Measurements from ENCODE around the gene UNC5C. TPM values are rescaled to one million over a fixed set of nuclear protein-coding genes. Genes with fewer than 3 reads are reported as not detected.

The UNC5C gene
- total RNA-seq = 10 to 100 TPM in 1 of 4 donors, 1 to 10 TPM in 3; 2.2 to 19.0 (median 2.5) TPM

DNA sequence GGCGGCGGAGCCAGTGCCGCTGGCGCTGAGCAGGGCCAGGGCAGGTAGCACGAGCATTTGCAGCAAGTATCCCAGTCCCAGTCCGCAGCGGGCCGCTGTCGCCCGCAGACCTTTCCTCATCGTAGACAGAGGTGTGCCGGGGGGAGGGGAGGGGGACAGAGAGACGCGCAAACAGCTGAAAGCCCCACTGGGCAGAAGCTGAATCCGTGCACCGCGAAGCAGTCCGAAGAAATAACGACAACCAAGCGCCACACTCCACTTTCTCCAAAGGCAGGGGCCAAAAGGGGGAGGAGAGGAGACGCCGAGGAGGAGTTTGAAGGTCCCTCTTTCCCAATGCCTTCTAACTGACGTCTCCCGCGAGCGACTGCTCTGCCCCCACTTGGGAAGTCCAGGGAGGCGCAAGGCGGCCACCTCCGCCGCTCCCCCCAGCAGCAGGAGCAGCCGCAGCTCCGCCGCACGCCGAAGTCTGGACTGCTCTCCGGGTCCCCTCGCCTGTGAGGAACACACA, at the start of gene UNC5C:
Gene UNC5C (minus strand): TSS at position 236 of the 508 bp plus-strand sequence.
- H3K36me3 ChIP-seq = no peaks in the 10 kb centered on the region
- no peaks in the 10 kb centered on the region for H3K4me1 ChIP-seq
- H3K27me3 ChIP-seq = no peaks in the 10 kb centered on the region
- no peaks in the 10 kb centered on the region for H3K9me3 ChIP-seq
- peak within 1 kb of the TSS; percentile 31 to 60 (median 48) for H3K4me3 ChIP-seq
- DNase-seq = peak in 1 of 3 donors; percentile 72
- TF ChIP-seq POLR2A (IDR thresholded peaks at IDR 0.05) = peak; percentile 13 to 30
- no peak for TF ChIP-seq CTCF (IDR thresholded peaks at IDR 0.05)
- H3K27ac ChIP-seq = peak within 1 kb of the TSS; percentile 60 to 90 (median 76)

DNA sequence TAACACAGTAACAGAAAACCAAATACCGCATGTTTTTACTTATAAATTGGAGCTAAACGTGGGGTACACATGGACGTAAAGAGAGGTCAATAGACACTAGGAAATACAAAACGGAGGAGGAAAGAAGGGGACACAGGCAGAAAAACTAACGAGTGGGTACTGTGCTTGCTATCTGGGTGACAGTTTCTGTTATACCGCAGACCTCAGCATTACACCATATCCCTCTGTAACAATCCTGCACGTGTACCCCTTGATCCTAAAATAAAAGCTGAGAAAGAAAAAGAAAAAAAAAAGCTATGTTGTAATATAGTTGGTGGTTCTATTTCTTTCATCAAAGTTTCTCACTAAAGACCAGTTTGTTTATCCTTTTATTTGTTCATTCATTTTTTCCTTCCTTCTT, 47.9 kb upstream of the UNC5C start:
- H3K27ac ChIP-seq = no peak overlapping the region
- no peaks in the 10 kb centered on the region for H3K9me3 ChIP-seq
- H3K36me3 ChIP-seq = no peaks in the 10 kb centered on the region
- no peak for DNase-seq
- no peaks in the 10 kb centered on the region for H3K27me3 ChIP-seq
- no peak overlapping the region for H3K4me3 ChIP-seq
- no peak for TF ChIP-seq POLR2A (IDR thresholded peaks at IDR 0.05)
- TF ChIP-seq CTCF (IDR thresholded peaks at IDR 0.05) = no peak
- no peaks in the 10 kb centered on the region for H3K4me1 ChIP-seq

DNA sequence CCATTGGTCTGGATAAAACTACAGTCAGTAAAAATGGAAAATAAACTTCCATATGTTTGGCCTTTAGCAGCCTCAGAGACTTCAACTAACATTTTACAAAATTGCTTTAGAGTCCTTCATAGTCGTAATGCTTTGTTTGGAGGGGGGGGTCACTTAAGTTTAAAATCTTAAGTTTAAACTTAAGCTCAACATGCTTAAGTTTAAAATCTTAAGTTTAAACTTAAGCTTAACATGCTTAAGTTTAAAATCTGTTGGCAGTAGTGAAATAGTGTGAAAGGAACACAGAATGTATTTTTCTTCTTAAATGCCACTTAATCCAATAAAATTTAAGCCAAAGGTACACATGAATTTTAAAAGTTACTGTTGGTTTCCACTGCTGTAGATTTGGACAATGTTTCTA, 45.9 kb upstream of the UNC5C start:
- Histone ChIP-seq H3K9me3 (no peaks in the 10 kb centered on the region), H3K4me3 (no peak overlapping the region), H3K27ac (no peak overlapping the region), H3K27me3 (no peaks in the 10 kb centered on the region), H3K4me1 (no peaks in the 10 kb centered on the region), H3K36me3 (no peaks in the 10 kb centered on the region)
- no peak for DNase-seq
- TF ChIP-seq CTCF (IDR thresholded peaks at IDR 0.05) = no peak
- TF ChIP-seq POLR2A (IDR thresholded peaks at IDR 0.05) = no peak

GRCh38 chr4:95594013-95594412, 45.2 kb upstream of the UNC5C start:
- no peaks in the 10 kb centered on the region for H3K4me1 ChIP-seq
- no peak for DNase-seq

DNA sequence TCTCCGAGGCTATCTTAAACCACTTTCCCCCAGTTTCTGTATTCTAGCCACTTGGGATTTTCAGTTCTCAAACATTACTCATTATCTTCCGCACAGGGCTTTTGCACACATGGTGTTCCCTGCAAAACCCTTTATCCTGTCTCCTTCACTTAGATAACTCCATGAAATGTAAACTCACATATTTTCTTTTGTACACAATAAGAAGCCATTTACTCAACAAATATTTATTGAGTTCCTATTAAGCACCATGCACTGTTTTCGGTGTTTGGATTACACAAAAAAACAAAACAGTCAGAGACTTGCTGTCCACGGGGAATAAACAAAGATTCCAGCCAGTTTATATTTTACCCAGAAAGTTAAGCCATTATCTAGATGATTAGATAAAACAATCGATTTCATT, 42.5 kb upstream of the UNC5C start:
- no peak for TF ChIP-seq CTCF (IDR thresholded peaks at IDR 0.05)
- TF ChIP-seq POLR2A (IDR thresholded peaks at IDR 0.05) = no peak
- no peaks in the 10 kb centered on the region for H3K27me3 ChIP-seq
- no peaks in the 10 kb centered on the region for H3K36me3 ChIP-seq
- DNase-seq = no peak
- H3K4me3 ChIP-seq = no peak overlapping the region
- H3K27ac ChIP-seq = no peak overlapping the region
- H3K4me1 ChIP-seq = no peaks in the 10 kb centered on the region
- no peaks in the 10 kb centered on the region for H3K9me3 ChIP-seq

More at GRCh38 chr4:95594013-95594412, 45.2 kb upstream of the UNC5C start:
- TF ChIP-seq CTCF (IDR thresholded peaks at IDR 0.05) (no peak), POLR2A (IDR thresholded peaks at IDR 0.05) (no peak)
- no peaks in the 10 kb centered on the region for H3K9me3 ChIP-seq
- no peak overlapping the region for H3K4me3 ChIP-seq
- no peaks in the 10 kb centered on the region for H3K27me3 ChIP-seq
- H3K36me3 ChIP-seq = no peaks in the 10 kb centered on the region
- no peak overlapping the region for H3K27ac ChIP-seq

- Histone ChIP-seq H3K27me3 (no peaks in the 10 kb centered on the region), H3K27ac (no peak overlapping the region), H3K4me1 (no peaks in the 10 kb centered on the region), H3K9me3 (no peaks in the 10 kb centered on the region), H3K4me3 (no peak overlapping the region), H3K36me3 (no peaks in the 10 kb centered on the region)
- TF ChIP-seq POLR2A (IDR thresholded peaks at IDR 0.05) (no peak), CTCF (IDR thresholded peaks at IDR 0.05) (no peak)
- no peak for DNase-seq
Observed at GRCh38 chr4:95590615-95591014, 41.8 kb upstream of the UNC5C start.
